ENCODE measurements around the gene SFSWAP.
A peak's percentile ranks its signal among the peaks of the same experiment; 100 is the strongest.

The SFSWAP gene

DNA sequence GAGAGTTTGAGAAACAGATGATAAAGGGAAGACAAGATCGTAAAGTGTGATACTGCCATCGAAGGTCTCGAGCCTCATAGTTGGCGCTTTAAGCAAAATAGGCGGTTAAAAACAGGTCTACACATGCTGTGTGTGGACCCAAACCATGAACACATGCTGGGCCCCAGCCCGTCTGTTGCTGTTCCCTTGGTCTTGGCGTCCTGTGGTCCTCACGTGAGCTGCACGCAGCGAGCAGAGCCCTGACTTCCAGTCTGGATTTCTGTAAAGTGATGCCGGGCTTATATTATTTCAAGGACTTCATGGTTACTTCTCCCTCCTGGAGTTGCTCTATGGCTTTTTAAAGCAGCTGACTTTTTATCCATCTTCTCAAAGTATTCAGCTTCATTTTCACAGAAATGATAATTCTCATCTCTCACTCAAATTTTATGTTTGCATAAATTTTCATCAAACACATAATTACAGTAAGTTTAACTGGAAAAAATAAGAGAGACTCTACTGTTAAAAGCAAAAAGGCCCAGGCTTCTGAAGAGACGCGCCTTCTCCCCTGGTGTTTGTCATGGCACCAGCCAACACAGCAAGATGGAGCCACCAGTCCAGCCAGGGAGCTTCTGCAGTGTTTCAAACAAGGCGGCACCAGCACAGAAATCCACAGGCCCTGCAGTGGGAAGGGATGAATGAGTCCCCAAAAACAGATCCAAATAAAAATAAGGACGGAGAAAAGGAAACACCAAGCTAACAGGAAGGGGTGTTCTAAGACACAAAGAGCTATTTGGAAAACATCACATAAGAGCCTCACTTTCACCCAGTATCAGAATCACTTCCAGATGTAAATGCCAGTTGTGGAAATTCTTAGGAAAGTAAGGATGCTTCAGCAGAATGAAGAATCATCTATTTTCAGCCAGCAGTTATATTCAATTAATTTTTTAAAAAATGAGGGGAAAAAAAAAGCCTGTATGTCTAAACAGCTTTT is 24.9 kb downstream of the SFSWAP start:
- no peak overlapping the region for H3K4me2 ChIP-seq (ENCODE audit: insufficient read depth, low read length, poor library complexity, severe bottlenecking)
- H3K4me3 ChIP-seq (ENCODE audit: low read length in 2 of 2): no peak overlapping the region
- H3K9me3 ChIP-seq (replicated peaks in 1 of 2; ENCODE audit: control insufficient read depth in 2 of 2, insufficient read depth in 1 of 2, low read depth in 1 of 2, low read length in 2 of 2): peaks cover 0 to 3% of the 10 kb centered on the region in 2 donors
- peaks cover 47 to 92% of the 10 kb centered on the region in 2 donors for H3K36me3 ChIP-seq (replicated peaks in 1 of 2; ENCODE audit: control insufficient read depth in 2 of 2, insufficient read depth in 2 of 2, low read length in 2 of 2)
- no peak overlapping the region for H3K23ac ChIP-seq (ENCODE audit: low read depth, low read length, poor library complexity)
- DNase-seq (ENCODE audit: low spot score): no peak
- no peaks in the 10 kb centered on the region for H3K27me3 ChIP-seq (ENCODE audit: control insufficient read depth in 3 of 3, insufficient read depth in 3 of 3, low read depth in 1 of 3, low read length in 3 of 3)
- H3K4ac ChIP-seq (ENCODE audit: low read length): no peak overlapping the region
- no peak overlapping the region for H2BK120ac ChIP-seq (ENCODE audit: low read depth, low read length)
- no peak overlapping the region for H3K18ac ChIP-seq (ENCODE audit: low read length)
- no peak overlapping the region for H3K9ac ChIP-seq (ENCODE audit: low read depth, low read length, poor library complexity)
- WGBS, 2 donors (ENCODE audit: extremely low coverage in 2 of 2, insufficient read length in 2 of 2, insufficient replicate concordance in 1 of 2): no CpG with 5 or more reads among the region's 15 CpGs
- H3K14ac ChIP-seq (ENCODE audit: low read length): no peak overlapping the region
- no peak overlapping the region for H2AK5ac ChIP-seq (ENCODE audit: low read depth, low read length)
- peaks cover 4% of the 10 kb centered on the region for H3K79me1 ChIP-seq (ENCODE audit: low read depth, low read length)
- no peak overlapping the region for H2AFZ ChIP-seq (ENCODE audit: low read length)
- H2BK12ac ChIP-seq (ENCODE audit: low read length): no peak overlapping the region
- no peak overlapping the region for H4K8ac ChIP-seq (ENCODE audit: low read depth, low read length)
- no peak overlapping the region for H2BK15ac ChIP-seq (ENCODE audit: low read length)
- no peak overlapping the region for H4K91ac ChIP-seq (ENCODE audit: low read depth, low read length, poor library complexity)
- H3K27ac ChIP-seq (replicated peaks; ENCODE audit: low read length): no peak overlapping the region
- H3K4me1 ChIP-seq (ENCODE audit: control insufficient read depth in 2 of 2, insufficient read depth in 1 of 2, low read depth in 1 of 2, low read length in 2 of 2): peaks cover 0 to 3% of the 10 kb centered on the region in 2 donors
- no peak overlapping the region for H2BK5ac ChIP-seq (ENCODE audit: low read length)

DNA sequence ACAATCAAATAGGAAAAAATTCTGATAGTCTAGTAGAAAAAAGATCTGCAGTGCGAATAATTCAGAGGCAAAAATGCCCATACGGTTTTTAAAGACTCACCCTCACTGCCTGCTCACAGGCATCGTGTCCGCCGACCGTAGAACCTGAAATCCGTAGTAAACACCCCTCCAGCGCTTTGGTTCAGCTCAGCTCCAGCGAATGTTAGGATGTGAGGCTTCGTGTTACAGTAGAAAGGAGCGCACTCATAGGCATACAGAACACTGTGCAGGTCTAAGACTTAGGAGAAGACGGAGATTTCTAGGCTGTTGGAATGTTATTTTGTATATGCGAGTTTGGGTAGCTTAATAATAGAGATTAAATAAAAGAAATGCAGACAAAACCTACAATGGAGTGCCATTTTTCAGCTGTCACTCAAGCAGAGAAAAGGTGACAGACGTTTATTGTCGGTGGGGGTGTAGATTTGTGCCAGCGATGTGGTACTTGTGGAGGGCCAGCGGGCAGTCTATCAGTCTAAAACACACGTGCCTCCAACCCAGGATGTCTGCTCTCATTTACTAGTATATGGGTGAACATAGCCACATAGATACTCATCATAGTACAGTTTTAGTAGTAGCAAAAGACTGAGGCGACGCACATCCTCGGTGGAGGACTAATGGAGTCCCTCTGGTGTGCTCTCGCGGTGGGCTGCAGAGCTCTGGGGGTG is 25.7 kb downstream of the SFSWAP start:
- Histone ChIP-seq H4K8ac (ENCODE audit: low read depth, low read length) (no peak overlapping the region), H3K9me3 (replicated peaks in 1 of 2; ENCODE audit: control insufficient read depth in 2 of 2, insufficient read depth in 1 of 2, low read depth in 1 of 2, low read length in 2 of 2) (peaks cover 2 to 5% of the 10 kb centered on the region in 2 donors), H2AFZ (ENCODE audit: low read length) (no peak overlapping the region), H2BK15ac (ENCODE audit: low read length) (no peak overlapping the region), H2AK5ac (ENCODE audit: low read depth, low read length) (no peak overlapping the region), H4K91ac (ENCODE audit: low read depth, low read length, poor library complexity) (no peak overlapping the region), H3K4me3 (ENCODE audit: low read length in 2 of 2) (no peak overlapping the region), H2BK5ac (ENCODE audit: low read length) (no peak overlapping the region), H3K4me2 (ENCODE audit: insufficient read depth, low read length, poor library complexity, severe bottlenecking) (no peak overlapping the region), H2BK120ac (ENCODE audit: low read depth, low read length) (no peak overlapping the region), H3K27me3 (ENCODE audit: control insufficient read depth in 3 of 3, insufficient read depth in 3 of 3, low read depth in 1 of 3, low read length in 3 of 3) (no peaks in the 10 kb centered on the region), H3K18ac (ENCODE audit: low read length) (no peak overlapping the region), H3K4me1 (ENCODE audit: control insufficient read depth in 2 of 2, insufficient read depth in 1 of 2, low read depth in 1 of 2, low read length in 2 of 2) (peaks cover 0 to 3% of the 10 kb centered on the region in 2 donors), H3K79me1 (ENCODE audit: low read depth, low read length) (peaks cover 4% of the 10 kb centered on the region), H3K14ac (ENCODE audit: low read length) (peak overlapping the region; percentile 44), H3K23ac (ENCODE audit: low read depth, low read length, poor library complexity) (no peak overlapping the region), H3K9ac (ENCODE audit: low read depth, low read length, poor library complexity) (no peak overlapping the region), H3K4ac (ENCODE audit: low read length) (no peak overlapping the region), H2BK12ac (ENCODE audit: low read length) (no peak overlapping the region), H3K36me3 (replicated peaks in 1 of 2; ENCODE audit: control insufficient read depth in 2 of 2, insufficient read depth in 2 of 2, low read length in 2 of 2) (peaks cover 45 to 91% of the 10 kb centered on the region in 2 donors), H3K27ac (replicated peaks; ENCODE audit: low read length) (no peak overlapping the region)
- DNase-seq (ENCODE audit: low spot score): no peak
- 100% methylated on average over 1 of the region's 23 CpGs; no CpG with 5 or more reads in 1 of the 2 donors for WGBS, 2 donors (ENCODE audit: extremely low coverage in 2 of 2, insufficient read length in 2 of 2, insufficient replicate concordance in 1 of 2)

DNA sequence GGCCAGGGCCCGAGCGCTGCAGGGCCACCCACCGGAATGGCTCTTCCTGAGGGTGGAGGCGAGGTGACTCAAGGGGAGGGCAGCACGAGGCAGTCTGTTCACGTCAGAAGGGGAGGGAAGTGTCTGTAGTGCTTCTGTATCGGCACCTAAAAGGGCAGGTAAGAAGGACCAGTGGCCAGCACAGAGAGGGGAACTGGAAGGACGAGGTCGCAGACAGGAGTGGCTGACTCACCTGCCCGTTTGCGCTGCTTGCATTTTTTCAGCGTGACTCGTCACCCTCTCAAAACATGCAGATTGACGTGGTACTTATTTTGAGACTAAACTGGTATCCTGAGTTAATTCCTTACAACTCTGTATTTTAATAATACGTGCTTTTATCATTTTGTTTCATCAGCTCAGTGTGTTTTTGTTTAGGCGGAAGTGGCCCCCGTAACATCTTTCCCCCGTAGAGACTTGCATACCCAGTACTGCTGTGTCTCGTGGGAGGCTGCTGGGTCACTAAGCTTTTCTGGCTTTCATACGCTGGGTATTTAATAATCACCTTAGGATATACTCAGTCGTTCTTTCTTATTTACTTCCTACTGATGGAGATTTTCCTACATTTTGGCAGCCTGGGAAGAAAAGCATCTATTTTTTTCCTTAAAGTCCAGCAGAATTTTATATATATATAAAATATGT is 26.4 kb downstream of the SFSWAP start:
- Histone ChIP-seq H3K79me1 (ENCODE audit: low read depth, low read length) (peaks cover 4% of the 10 kb centered on the region), H3K27me3 (ENCODE audit: control insufficient read depth in 3 of 3, insufficient read depth in 3 of 3, low read depth in 1 of 3, low read length in 3 of 3) (no peaks in the 10 kb centered on the region), H3K4me1 (ENCODE audit: control insufficient read depth in 2 of 2, insufficient read depth in 1 of 2, low read depth in 1 of 2, low read length in 2 of 2) (peaks cover 0 to 3% of the 10 kb centered on the region in 2 donors), H3K4me2 (ENCODE audit: insufficient read depth, low read length, poor library complexity, severe bottlenecking) (no peak overlapping the region), H3K23ac (ENCODE audit: low read depth, low read length, poor library complexity) (no peak overlapping the region), H2BK5ac (ENCODE audit: low read length) (no peak overlapping the region), H3K9me3 (replicated peaks in 1 of 2; ENCODE audit: control insufficient read depth in 2 of 2, insufficient read depth in 1 of 2, low read depth in 1 of 2, low read length in 2 of 2) (peaks cover 7 to 10% of the 10 kb centered on the region in 2 donors), H2AFZ (ENCODE audit: low read length) (no peak overlapping the region), H3K27ac (replicated peaks; ENCODE audit: low read length) (no peak overlapping the region), H4K91ac (ENCODE audit: low read depth, low read length, poor library complexity) (no peak overlapping the region), H3K36me3 (replicated peaks in 1 of 2; ENCODE audit: control insufficient read depth in 2 of 2, insufficient read depth in 2 of 2, low read length in 2 of 2) (peaks cover 48 to 92% of the 10 kb centered on the region in 2 donors), H2AK5ac (ENCODE audit: low read depth, low read length) (no peak overlapping the region), H3K4ac (ENCODE audit: low read length) (no peak overlapping the region), H2BK15ac (ENCODE audit: low read length) (no peak overlapping the region), H3K9ac (ENCODE audit: low read depth, low read length, poor library complexity) (no peak overlapping the region), H3K18ac (ENCODE audit: low read length) (peak overlapping the region; percentile 19), H2BK12ac (ENCODE audit: low read length) (no peak overlapping the region), H3K14ac (ENCODE audit: low read length) (peak overlapping the region; percentile 44), H2BK120ac (ENCODE audit: low read depth, low read length) (no peak overlapping the region), H3K4me3 (ENCODE audit: low read length in 2 of 2) (no peak overlapping the region), H4K8ac (ENCODE audit: low read depth, low read length) (no peak overlapping the region)
- no peak for DNase-seq (ENCODE audit: low spot score)
- no CpG with 5 or more reads among the region's 21 CpGs for WGBS, 2 donors (ENCODE audit: extremely low coverage in 2 of 2, insufficient read length in 2 of 2, insufficient replicate concordance in 1 of 2)

All from neuronal stem cell (in vitro differentiated cells).